Retinal pigment epithelial cell (primary cell): ENCODE results near the gene FASN.

Experiments used
- DNase-seq: peaks from one replicate; pipeline ENCODE4 v3.0.0-alpha.2; 2010; ENCODE audit warnings: low read depth
- H3K4me3 ChIP-seq: 2 replicates; pipeline ENCODE4 v1.5.1; 2011; ENCODE audit warnings: mild to moderate bottlenecking, low read length, control low read depth, moderate library complexity
- TF ChIP-seq, protein P1 (sequence below): conservative IDR thresholded peaks from 2 replicates; pipeline ENCODE4 v1.5.1; 2011; ENCODE audit warnings: low read depth, low read length, control low read depth, inconsistent platforms

The FASN gene

DNA sequence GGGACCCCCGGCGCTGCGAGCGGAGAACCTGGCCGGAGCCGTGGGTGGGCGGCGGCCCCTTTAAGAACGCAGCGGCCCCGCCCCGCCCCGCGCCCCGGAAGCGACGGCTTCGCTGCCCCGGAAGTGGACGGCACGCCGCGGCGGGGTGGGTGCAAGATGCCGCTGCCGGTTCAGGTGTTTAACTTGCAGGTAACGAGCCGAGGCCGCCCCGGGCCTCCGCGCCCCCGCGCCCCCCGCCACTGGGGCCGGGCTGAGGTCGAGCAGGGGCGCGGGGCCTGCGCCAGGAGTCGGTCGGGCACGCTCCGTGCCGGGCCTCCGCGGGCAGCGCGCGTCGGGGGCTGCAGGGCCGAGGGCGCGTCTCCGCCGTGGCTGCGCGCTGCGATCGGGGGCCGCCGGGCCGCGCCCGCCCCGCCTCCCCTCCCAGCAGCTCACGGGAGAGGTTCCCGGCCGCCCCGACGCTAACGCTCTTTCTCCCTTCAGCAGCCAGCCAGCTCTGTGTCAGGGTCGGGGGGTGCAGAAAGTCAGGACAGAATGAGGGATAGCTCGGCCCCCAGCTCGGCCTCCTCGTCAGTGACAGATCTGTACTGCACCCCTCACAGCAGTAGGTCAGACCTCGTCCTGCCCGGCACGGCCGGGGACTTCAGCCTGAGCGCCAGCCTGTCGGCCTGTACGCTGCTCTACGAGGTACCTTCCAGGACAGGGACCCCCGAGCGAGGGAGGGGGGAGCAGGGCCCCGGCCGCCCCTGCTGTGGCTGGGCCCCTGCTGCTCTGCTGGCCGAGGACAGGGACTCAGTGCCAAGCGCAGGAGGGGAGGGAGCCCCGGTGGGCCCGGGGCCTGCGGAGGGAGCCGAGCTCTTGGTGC, 46.0 kb downstream of the FASN start, which contains the start of the genes GPS1 and RFNG:
Gene GPS1 (plus strand): TSS at position 123 of the 862 bp plus-strand sequence. CDS start 34 bp downstream, at position 157.
Gene RFNG (minus strand): TSS at position 36 of the 862 bp plus-strand sequence. CDS start 45 bp downstream, outside the sequence.
- H3K4me3 ChIP-seq, result peak within 1 kb of the TSS; percentile 79
- no peak for DNase-seq
- TF ChIP-seq, protein P1, sequence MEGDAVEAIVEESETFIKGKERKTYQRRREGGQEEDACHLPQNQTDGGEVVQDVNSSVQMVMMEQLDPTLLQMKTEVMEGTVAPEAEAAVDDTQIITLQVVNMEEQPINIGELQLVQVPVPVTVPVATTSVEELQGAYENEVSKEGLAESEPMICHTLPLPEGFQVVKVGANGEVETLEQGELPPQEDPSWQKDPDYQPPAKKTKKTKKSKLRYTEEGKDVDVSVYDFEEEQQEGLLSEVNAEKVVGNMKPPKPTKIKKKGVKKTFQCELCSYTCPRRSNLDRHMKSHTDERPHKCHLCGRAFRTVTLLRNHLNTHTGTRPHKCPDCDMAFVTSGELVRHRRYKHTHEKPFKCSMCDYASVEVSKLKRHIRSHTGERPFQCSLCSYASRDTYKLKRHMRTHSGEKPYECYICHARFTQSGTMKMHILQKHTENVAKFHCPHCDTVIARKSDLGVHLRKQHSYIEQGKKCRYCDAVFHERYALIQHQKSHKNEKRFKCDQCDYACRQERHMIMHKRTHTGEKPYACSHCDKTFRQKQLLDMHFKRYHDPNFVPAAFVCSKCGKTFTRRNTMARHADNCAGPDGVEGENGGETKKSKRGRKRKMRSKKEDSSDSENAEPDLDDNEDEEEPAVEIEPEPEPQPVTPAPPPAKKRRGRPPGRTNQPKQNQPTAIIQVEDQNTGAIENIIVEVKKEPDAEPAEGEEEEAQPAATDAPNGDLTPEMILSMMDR, result no peak

DNA sequence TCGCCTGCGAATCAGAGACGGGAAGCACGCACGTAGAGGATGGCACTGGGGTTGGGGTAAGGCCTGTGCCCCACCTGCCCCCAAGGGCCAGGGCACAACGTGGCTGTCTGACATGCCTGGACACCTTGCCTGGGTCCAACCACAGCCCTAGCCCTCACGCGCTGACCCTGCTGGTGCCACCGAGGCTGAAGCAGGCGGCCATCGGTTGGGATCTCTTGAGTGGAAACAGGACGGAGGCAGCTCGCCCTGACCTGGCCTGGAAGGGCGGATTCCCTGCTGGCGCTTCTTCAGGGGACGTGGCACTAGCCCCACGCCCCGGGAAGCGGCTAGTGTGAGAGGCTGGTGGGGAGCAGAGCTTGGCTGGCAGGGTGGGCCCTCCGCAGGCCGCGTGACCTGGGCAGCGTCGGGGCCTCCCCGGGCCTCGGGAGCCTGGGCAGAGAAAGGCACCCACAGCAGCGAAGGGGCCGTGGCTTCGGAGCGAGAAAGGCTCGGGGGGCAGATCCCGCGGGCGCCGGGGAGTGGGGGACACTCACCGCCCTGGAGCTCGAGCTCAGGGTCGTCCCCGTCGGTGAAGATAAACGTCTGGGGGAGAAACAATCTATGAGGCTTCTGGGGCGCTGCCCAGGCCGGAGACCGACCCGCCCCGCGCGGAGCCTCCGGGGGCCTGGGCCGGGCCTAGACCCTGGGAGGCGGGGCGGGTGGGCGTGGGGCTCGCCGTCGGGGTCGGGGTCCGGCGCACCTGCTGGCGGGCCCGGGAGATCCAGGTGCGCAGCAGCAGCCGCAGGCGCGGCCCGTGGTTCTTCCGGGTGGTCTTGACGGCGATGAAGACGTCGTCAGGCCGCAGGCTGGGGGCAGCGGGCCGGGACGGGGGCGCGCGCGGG, 47.0 kb downstream of the FASN start:
- peak overlapping the region; percentile 79 for H3K4me3 ChIP-seq
- no peak for DNase-seq

DNA sequence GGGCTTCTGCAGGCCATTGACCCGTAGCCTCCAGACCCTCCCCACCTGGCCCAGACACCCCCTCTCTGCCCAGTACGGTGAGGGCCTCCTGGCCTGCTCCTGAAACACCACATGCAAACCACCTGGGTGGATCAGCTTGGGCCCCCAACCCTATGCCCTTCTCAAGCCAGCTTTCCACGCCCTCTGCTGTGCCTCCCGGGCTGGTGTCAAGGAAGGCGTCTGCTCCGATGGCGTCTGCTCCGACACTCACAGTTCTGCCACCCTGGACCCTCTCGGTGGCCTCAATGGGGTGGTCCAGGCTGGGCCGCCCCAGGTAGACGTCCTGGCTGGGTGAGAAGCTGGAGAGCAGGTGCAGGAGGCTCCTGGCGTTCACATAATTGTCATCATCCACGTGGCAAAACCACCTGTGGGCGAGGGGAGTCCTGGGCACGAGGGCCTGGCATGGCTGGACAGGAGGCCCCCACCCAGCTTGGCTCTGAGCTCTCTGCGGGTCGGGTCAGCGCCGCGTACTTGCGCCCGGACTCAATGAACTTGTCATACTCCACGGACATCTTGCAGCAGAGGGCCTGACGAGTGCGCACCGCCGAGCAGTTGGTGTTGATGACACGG, 47.8 kb downstream of the FASN start:
- TF ChIP-seq, protein P1, result no peak

More for the DNA sequence above, 47.0 kb downstream of the FASN start:
- TF ChIP-seq, protein P1, result no peak

DNA sequence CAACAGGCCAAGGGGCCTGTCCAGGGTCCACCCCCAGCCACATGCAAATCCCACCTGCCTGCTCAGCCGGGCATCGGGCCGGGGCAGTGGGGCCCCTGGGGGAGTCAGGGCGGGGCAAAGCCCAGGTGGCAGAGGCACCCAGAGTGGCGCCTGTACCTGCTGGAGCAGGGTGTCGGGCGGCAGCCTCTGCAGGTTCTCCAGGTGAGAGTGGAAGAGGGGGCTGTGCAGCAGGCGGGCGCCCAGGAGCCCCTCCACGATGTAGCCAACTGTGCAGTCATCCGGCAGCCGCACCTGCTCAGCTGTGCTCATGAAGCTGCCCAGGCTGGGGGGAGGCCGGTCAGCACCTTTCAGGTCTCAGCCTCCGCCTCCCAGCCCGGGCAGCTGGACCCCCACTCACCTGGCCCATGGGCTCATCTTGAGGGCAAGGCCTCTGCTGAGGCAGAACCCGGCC, 48.5 kb downstream of the FASN start:
- no peak overlapping the region for H3K4me3 ChIP-seq
- TF ChIP-seq, protein P1, result no peak
- DNase-seq, result no peak

More for the DNA sequence above, 47.8 kb downstream of the FASN start:
- no peak for DNase-seq
- H3K4me3 ChIP-seq, result peak overlapping the region; percentile 79

DNA sequence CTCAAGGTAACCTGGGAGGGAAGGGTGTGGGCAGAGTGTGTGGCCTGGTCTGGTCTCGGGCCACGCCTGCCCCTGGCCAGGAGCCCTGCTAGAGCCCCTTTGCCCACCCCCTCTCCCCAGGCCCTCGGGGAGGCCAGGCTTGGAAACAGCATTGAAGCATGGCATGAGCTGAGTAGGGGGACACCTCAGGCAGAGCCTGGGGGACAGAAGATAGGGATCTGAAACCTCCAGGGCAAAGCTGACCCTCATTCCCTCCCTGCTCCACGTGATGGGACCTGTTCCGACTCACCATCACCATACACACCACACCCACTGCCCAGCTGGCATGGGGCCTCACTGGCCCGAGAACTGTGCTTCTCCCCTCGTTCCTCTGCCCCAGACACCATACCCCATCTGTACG, 48.9 kb downstream of the FASN start:
- TF ChIP-seq, protein P1, result no peak
- no peak overlapping the region for H3K4me3 ChIP-seq
- DNase-seq, result no peak

DNA sequence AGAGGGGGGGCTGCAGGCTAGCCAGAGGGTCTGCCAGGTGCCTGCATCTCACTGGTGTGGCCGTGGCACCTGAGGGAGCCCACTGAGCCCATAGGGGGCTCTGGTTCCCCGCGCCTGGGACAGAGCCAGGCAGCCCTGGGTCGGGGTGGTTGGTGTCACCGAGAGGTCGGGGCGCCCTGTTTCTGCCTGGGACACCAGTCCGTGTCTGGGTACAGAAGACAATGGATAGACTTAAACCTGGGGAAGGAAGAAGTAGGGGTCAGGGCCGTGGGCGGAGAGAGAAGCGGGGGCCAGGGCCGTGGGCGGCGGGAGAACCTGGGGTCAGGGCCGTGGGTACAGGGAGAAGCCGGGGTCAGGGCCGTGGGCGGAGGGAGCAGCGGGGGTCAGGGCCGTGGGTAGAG, 49.5 kb downstream of the FASN start:
- DNase-seq, result no peak
- H3K4me3 ChIP-seq, result no peak overlapping the region
- TF ChIP-seq, protein P1, result no peak
